Sciatic nerve (tissue), 2 donors: ENCODE results near the gene CD52. TPM values are rescaled to one million over a fixed set of nuclear protein-coding genes. Genes with fewer than 3 reads are reported as not detected.

Source experiments
- ATAC-seq: fragments of 200-7000 bp; cut with Tn5 transposase; one replicate; pipeline ENCODE4 v1.9.1; 2020; ENCODE audit warnings: mild to moderate bottlenecking, moderate library complexity
- DNase-seq: peaks from one replicate; pipeline ENCODE4 v3.0.0-alpha.2; 2020; ENCODE audit warnings: low spot score
- intact Hi-C: fragments of 100-400 bp; cut with DNase I; formaldehyde crosslinking; loops from one replicate; pipeline ENCODE4 v1.14.2; 2022
- total RNA-seq: library from RNA; stranded (reverse); fragmentation: NEBNext Ultra II Directional; extraction: Animal tissue kit (Norgen Biotek cat#: 25700); gene quantifications from one replicate; pipeline ENCODE4 v1.2.1, GENCODE V29; 2021
- donor health status: DM: no; HTN: no; CAD: no.
- donor health status: DM: no; HTN: no; CAD: no.

The CD52 gene
- total RNA-seq, 1 donor from 2014 or later = 13.2 TPM

DNA sequence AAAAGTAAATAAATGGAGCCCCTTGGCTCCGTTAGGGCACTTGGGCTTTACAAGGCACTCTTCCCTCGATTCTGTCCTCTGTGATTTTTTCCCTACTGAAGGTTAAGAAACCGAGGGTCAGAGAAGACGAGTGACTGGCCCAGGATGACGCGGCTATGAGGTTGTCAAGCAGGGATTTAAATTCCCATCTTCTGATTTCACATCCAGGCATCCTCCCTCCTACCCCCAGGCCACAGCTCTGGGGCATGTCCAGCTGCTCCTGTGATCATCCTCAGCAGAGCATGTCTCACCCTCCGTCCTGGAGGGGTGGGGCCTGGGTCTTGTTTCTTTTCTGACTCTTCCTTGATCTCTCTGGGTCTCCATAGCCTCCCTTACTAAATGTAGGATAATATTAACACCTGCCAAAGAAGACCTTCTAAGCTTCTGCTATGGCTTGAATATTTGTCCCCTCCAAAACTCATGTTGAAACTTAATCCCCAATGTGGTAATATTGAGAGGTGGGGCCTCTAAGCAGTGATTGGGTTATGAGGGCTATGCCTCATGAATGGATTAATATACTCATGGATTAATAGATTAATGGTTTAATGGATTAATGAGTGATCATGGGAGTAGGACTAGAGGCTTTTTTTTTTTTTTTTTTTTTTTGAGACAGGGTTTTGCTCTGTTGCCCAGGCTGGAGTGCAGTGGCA is 31.6 kb downstream of the CD52 start:
- intact Hi-C loops = no loop called here
- DNase-seq = no peak
- ATAC-seq = no peak

DNA sequence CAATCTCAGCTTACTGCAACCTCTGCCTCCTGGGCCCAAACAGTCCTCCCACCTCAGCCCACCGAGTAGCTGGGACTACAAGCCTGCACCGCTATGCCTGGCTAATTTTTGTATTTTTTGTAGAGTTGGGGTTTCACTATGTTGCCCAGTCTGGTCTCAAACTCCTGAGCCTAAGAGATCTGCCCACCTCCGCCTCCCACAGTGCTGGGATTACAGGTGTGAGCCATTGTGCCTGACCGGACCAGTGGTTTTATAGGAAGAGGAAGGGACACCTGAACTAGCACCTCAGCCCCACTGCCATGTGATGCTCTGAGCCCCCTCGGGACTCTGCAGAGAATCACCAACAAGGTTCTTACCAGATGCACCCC is 32.1 kb downstream of the CD52 start:
- DNase-seq (no peak), ATAC-seq (no peak)
- intact Hi-C loops = no loop called here

DNA sequence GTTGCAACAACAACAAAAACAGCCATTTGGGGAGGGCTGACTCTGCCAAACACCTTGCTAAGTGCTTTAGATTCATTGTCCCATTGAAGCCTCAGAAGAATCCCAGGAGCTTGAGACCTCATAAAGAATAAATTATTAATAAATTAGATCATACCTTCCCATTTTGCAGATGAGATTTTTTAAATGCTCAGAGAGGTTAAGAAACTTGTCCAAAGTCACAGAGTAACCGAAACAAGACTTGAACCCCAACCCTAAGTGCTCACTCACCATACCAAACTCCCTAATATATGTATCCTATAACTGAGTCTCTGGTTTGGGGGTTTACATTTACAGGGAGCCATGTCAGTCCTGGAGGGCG is 32.6 kb downstream of the CD52 start:
- intact Hi-C loops = no loop called here
- ATAC-seq (no peak), DNase-seq (no peak)

DNA sequence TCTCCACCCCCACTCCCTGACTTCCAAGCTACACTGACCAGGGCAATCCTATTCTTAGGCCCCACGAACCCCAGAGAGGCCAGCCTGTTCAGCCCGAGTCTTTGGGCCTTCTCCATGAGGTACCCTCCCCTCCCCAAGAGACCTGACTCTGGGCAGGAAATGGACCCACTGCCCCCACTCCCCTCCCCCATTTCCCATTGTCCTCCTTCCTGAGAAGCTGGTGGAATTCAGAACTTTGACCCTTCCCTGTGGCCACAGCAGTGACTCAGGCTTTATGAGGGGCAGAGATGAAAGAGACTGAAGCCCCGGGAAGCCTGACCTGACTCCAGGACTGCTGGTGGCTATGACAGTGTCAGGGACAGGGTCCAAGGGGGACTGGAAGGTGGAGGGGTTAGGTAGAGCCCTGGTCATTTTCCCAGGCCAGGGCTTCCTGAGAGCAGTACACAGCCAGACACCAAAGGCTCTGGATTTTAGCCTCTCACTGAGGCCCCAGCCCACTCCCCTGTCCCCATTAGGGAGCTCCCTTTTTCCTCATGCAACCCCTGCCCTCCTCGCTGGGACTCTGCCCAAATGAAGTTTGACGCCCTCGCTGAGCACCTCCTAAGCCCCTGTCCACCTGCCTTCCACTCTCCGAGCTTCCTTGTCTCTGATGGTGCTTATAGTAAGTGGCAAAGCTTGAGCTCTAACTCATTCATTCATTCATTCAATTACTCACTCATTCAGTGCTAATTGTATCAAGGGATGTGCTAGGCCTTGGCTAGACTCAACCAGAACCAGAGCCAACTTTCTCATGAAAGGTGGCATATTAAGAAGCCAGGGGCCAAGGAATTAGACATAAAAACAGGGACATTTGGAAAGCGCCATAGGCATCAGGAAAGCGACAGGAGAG is 33.2 kb downstream of the CD52 start:
- ATAC-seq (no peak), DNase-seq (no peak)
- intact Hi-C loops = no loop called here

DNA sequence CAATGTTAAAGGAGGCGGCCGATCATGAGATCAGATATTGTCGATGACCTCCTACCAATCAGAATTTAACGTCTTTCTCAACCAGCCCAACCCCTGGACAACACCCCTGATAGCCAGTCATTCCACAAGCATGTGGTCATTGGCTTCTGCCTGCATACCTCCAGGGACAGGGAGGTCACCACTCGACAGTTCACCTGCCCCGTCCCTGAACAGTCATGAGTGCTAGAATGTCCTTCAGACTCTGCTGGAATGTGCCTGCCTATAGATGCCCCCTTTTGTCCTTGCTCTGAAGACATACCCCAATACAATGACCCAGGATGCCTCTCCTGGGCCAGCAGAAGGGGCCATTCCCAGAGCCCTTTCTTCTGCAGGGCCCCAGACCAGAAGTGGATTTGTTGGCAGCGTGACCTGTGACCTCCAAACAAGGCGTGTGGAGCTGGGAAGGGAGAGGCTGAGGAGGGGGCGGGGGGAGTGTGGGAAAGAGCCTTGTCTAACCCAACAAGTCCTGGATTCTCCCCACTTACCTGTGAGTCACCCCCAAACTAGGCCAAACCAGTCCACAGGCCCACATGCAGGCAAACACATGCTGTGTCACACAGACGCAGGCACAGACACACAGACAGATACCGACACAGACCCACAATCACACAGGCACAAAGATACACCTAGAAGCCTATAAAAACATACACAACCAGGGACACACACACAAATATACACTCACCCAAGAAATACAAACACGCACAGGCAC is 34.0 kb downstream of the CD52 start:
- DNase-seq = no peak
- intact Hi-C loops = no loop called here
- no peak for ATAC-seq

DNA sequence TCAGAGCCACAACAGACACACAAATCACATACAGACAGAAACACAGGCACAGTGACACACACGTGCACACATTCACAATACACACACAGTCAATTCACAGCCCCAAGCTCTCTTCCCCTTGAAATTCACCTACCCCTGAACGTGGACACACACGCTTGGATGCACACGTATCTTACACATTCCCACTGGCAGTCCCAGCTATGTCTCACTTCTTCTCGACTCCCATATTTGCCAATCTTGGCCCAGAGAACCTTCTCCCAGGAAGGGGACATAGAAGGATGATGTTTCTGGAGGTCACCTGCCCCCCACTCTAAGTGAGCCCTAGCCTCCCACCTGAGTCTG is 34.6 kb downstream of the CD52 start:
- ATAC-seq (no peak), DNase-seq (no peak)
- intact Hi-C loops = no loop called here

DNA sequence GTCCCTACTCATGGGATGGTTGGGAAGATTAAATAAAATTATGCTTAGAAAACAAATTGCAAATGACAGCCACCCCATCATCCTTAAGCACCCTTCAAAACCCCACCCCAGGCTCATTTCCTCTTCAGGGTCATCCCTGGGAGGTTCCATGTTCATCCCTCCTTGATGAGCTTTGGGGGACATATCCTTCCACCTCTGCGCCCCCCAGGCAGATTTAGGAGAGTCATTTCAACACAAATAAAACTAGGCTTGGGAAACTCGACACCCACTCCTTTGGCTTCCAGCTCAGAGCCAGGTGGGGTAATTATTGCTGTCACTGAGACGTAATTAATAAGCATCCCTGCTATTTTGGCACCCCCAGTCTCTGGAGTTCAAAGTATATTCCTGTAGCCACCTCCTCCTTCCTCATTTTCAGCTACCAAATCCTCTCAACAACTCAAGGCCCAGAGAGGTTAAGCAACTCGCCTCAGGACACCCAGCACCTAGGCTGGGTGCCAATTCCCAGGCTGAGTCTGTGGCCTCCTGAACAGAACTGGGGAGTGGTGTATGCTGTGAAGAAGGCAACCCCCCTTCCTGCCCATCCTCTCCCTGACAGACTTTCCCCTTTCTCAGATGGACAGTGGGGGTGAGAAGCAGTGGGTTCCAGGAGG is 35.6 kb downstream of the CD52 start:
- DNase-seq (no peak), ATAC-seq (no peak)
- intact Hi-C loops = no loop called here

DNA sequence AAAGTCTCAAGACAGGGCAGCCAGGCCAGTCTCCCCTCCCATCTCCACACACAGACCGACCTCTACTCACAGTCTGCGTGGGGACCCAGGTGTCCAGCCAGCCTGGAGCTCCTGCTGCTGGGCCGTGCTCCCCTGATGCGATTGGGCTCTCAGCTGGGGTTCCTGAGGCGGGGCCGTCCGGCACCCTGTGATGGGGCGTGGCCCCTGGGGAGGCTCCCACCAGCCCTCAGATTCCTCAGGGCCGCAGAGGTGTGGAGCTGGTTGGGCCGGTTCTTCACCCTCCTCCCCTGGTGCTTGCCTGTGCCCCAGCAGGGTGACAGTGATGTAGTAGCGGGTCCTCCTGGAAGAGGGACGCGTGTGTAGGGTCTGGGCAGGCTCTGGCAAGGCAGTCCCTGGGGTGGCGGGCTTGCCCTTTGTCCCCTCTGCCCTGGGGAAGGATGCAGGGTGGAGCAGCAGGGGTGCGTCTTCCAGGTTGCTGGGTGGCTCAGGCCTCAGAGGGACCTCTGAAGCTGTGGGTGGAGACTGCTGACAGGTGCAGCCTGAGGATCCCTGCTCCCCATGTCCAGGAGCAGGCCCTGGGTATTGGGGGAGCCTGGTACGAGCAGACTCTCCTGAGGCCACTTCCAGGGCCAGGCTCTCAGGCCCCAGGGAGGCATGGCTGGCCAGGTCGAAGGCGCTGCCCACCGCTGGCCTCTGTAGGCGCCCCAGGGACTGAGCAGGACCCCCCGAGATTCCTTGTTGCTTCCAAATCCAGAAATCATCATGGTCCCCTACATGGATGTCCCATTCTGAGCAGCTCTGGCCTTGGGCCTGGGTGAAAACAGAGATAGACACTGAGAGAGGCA is 36.4 kb downstream of the CD52 start, which contains the start of gene CRYBG2:
TSS of gene CRYBG2 (minus strand) at position 155 of the 845 bp plus-strand sequence. CDS start 7,473 bp downstream, outside the sequence.
- intact Hi-C loops = no loop called here
- ATAC-seq (peak; percentile 15), DNase-seq (no peak)

DNA sequence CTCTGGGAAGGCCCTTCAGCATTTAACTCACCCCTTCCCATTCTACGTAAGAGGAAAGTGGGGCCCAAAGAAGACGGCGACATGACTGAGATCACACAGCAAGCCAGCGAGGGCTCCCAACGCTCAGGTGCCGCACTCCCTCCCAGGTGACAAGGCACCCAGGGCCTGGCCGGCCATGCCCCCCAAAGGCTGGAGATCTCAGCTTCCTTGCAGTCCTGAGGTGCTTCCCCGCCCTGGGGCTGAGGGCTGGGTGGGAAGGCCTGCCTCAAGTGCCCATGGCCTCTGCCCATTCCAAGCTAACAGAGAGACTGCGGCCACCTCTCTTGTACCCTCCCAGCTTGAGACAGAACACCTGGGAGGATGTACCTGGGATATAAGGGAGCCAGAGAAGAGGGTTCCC is 37.2 kb downstream of the CD52 start:
- intact Hi-C loops = no loop called here
- no peak for ATAC-seq
- DNase-seq = no peak

DNA sequence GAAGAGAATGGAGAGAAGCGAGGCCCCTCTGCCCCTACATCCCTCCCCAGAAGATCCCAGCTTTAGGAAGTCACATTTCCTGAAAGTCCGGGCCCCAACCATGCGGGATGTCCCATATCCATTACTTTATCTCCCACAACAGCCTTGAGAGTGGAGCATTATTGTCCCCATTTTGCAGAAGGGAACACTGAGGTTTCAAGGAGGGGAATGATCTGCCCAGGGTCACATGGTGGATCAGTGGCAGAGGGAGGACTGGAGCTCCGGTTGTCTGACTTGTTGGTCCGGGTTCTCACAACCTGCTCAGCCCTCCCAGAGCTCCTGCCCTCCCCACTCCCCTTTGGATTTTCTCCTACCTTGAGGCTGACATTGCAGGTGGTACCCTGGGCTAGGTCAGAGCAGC is 38.3 kb downstream of the CD52 start:
- no peak for DNase-seq
- intact Hi-C loops = no loop called here
- ATAC-seq = no peak

DNA sequence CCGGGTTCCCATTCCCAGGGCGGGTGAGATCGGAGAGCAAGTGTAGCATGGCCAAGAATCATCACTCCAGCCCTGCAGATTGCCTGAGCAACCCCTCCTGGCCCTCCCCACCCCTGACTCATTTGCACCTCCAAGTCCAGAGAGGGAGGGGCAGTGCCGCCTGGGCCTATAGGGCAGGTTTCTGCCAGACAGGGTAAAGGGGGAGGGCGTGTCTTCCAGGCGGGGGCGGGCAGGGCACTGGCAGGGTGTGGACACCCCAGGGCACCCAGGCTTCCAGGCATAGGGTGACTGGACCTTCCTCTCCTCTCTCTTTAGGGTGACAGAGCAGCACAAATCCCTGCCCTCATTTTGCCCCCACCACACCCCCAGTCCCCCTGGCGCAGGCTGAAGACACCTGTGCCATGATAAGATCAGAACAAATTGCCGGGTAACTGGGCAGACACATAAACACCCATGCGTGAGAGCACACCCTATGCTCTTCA is 39.4 kb downstream of the CD52 start:
- no peak for ATAC-seq
- no peak for DNase-seq
- intact Hi-C loops = no loop called here

DNA sequence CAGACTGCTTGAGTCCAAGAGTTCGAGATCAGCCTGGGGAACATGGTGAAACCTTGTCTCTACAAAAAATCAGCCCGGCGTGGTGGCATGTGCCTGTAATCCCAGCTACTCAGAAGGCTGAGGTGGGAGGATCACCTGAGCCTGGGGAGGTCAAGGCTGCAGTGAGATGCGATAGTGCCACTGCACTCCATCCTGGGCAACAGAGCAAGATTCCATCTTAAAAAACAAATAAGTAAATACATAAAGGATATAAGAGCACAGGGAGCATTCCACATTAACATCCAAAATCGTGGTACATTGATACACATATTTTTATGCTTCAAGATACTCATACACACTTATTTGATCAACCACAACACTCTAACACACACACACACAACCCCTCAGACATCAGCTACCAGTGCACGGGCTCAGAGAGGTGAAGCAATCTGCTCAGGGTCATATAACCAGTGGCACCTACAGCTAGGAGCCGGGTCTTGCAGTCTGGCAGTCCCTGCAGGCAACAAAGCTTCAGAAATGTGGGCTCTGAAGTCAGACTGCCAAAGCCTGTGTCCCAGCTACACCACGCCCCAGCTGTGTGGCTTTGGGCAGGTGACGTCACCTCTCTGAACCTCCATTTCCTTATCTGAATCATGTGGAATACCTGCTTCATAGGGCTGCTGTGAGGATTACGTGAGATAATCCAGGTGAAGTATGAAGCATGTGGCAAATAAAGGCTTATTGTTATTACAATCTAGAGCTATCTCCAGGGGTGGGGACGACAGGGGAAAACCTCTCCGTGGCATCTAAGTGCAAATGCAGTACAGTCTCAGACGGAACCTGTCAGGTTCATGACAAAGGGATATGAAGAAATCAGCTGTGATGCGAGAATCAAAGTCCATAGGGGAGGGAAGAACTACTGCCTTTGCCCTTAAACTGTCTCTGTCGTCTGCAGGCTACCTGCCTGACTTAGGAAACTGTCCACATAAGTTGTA is 40.9 kb downstream of the CD52 start:
- no peak for DNase-seq

DNA sequence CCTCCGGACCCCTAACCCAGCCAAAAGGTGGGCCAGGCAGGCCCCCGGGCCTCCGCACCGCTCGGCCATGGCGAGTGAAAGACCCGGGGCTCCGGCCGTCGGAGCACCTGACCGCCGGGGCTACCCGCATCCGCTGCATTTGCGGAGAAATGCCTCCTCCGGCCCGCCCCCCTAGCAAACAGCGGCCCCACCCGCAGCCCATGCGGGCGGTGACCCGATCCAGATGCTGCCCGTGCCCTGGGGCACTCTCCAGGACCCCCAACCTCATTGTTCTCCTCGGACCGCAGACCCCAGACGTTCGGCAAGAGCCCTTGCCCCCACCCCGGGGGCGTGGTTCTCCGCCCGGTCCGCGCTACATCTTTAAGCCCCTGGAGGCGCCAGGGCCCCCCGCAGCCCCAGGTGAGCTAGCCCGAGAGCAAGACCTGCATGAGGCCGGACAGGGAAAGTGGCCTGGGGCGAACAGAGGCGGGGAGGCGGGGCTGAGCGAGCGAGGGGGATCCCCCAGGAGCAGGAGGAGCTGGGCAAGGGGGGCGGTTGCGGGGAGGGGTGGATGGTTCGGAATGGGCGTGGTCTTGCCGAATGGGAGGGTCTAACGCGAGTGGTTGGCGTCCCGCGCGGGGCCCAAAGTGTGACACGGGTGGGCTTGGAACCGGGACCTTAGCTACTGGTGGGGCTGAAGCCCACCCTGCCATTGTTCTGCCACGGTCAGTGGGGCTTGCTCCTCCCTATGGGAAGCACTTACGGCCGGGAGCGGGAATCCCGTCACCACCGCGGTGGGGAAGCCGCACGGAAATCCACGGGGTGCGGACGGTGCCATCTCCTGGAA is 42.4 kb downstream of the CD52 start:
- ATAC-seq (no peak), DNase-seq (no peak)
- intact Hi-C loops = no loop called here

More for the DNA sequence above, 40.9 kb downstream of the CD52 start:
- intact Hi-C loops = no loop called here
- ATAC-seq = no peak

DNA sequence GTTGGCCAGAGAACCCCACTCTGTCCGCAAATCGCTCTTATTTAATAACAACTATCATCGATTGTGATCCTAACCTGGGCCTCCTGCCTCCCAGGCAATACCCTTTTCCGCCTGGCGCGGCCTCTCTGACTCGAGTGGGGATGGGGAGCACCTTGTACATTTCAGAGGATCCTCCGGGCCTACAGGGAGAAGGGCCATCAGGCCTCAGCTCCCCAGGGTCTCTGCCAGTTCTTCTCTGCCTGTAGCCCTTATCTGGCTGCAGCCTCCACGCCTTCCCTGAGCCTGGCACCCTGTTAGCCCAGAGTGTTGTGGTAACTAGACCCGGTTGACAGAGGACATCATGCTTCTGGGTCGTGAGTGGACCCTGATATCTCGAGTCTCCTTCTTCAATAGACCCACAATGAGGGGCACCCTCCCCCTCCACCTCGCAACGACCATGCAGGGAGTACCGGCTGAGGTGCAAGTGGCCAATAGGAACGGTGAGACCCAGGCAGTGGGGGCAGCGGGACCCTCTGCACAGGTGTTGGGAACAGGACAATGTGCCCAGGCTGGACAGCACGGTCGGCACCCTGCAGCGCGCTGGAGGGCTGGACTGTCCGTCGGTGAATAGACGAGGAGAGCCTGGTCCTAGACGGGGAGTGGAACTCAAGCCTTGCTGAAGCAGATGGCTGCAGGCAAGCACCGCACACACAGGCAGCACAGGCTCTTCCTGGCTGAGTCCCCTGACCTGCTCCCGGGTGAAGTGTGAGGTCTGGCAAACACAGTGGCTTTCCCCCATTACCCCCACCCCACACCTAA is 43.2 kb downstream of the CD52 start:
- intact Hi-C loops = no loop called here
- ATAC-seq = no peak
- no peak for DNase-seq

DNA sequence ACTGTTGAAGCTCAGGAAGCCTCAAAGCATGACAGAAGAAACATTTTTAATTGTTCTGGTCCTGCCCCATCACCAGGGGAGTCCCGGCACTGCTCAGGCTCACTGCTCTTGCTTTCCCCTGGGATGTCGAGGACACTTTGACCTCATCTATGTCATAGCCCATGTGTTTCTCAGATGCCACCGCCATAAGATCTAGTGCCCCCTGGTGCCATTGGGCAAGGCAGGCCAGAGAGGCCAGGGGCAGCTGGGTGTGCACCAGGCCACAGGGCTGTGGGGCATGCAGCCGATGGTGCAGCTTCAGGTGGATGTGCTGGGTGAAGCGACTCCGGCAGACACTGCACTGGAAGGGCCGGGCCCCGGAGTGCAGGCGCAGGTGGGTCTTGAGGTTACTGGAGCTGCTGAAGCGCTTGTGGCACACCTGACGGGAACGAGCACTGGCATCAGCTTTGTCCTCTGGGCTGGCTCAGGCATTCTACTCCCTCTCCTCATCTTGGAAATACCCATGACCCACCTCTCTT is 43.9 kb downstream of the CD52 start:
- DNase-seq (no peak), ATAC-seq (no peak)
- intact Hi-C loops = no loop called here

DNA sequence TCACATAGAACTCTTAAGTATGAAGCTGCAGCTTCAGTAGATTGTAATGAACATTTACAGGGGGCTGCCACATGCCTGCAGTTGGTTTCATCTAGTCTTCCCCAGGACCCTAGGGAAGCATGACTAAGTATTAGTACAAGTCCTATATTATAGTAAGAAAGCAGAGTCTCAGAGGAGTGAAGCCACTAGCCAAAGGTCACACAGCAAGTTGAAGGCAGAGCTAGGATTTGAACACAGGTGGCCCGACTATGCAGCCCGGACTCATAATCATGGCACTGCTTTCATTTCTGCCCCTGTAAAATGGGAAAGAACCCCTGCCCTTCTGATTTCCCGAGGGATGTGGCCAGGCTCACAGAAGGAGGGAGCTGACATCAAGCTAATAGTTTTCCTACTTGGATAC is 44.6 kb downstream of the CD52 start:
- intact Hi-C loops = no loop called here
- DNase-seq = no peak
- ATAC-seq = no peak
